Measurements from ENCODE around the gene WAPL.

DNA sequence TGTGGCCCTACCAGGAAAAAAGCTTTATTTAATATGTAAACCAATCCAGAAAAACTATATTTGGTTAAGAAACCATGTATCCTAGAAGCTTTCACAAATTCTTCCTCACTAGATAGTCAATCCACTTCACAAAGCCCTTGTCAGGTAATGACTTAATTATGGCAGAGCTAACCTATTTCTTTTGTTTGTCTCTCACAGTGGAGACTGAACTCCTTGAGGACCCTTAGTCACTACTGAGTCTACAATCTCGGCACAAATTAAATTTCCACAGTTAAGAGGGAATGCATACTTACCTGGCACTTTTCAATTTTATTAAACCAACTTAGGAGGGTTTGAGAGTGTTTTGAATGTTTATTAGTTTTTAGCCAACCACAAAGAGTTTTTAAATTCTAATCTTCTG, 23.0 kb downstream of the WAPL start:
- TF ChIP-seq, protein P1, sequence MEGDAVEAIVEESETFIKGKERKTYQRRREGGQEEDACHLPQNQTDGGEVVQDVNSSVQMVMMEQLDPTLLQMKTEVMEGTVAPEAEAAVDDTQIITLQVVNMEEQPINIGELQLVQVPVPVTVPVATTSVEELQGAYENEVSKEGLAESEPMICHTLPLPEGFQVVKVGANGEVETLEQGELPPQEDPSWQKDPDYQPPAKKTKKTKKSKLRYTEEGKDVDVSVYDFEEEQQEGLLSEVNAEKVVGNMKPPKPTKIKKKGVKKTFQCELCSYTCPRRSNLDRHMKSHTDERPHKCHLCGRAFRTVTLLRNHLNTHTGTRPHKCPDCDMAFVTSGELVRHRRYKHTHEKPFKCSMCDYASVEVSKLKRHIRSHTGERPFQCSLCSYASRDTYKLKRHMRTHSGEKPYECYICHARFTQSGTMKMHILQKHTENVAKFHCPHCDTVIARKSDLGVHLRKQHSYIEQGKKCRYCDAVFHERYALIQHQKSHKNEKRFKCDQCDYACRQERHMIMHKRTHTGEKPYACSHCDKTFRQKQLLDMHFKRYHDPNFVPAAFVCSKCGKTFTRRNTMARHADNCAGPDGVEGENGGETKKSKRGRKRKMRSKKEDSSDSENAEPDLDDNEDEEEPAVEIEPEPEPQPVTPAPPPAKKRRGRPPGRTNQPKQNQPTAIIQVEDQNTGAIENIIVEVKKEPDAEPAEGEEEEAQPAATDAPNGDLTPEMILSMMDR (IDR thresholded peaks at IDR 0.05): no peak
- no peak for TF ChIP-seq RCOR1 (IDR thresholded peaks at IDR 0.05; ENCODE audit: low read length)
- no peak for TF ChIP-seq FOXM1 (IDR thresholded peaks at IDR 0.05; ENCODE audit: low read depth)
- TF ChIP-seq RAD21 (IDR thresholded peaks at IDR 0.05; ENCODE audit: low read length): no peak
- TF ChIP-seq YY1 (IDR thresholded peaks at IDR 0.05; ENCODE audit: low read depth): no peak
- no peak for TF ChIP-seq EP300 (IDR thresholded peaks at IDR 0.05; ENCODE audit: borderline replicate concordance in 1 of 2, low read depth in 1 of 2, low read length in 1 of 2)
- TF ChIP-seq, protein P2, sequence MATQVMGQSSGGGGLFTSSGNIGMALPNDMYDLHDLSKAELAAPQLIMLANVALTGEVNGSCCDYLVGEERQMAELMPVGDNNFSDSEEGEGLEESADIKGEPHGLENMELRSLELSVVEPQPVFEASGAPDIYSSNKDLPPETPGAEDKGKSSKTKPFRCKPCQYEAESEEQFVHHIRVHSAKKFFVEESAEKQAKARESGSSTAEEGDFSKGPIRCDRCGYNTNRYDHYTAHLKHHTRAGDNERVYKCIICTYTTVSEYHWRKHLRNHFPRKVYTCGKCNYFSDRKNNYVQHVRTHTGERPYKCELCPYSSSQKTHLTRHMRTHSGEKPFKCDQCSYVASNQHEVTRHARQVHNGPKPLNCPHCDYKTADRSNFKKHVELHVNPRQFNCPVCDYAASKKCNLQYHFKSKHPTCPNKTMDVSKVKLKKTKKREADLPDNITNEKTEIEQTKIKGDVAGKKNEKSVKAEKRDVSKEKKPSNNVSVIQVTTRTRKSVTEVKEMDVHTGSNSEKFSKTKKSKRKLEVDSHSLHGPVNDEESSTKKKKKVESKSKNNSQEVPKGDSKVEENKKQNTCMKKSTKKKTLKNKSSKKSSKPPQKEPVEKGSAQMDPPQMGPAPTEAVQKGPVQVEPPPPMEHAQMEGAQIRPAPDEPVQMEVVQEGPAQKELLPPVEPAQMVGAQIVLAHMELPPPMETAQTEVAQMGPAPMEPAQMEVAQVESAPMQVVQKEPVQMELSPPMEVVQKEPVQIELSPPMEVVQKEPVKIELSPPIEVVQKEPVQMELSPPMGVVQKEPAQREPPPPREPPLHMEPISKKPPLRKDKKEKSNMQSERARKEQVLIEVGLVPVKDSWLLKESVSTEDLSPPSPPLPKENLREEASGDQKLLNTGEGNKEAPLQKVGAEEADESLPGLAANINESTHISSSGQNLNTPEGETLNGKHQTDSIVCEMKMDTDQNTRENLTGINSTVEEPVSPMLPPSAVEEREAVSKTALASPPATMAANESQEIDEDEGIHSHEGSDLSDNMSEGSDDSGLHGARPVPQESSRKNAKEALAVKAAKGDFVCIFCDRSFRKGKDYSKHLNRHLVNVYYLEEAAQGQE (IDR thresholded peaks at IDR 0.05; ENCODE audit: low read depth, low read length): no peak
- no peak for TF ChIP-seq FOXJ3 (CRISPR knock-in tag; IDR thresholded peaks at IDR 0.05)
- no peak for TF ChIP-seq FOSL2 (IDR thresholded peaks at IDR 0.05; ENCODE audit: borderline replicate concordance, low read depth)
- no peak for TF ChIP-seq SMC3 (IDR thresholded peaks at IDR 0.05; ENCODE audit: low read depth, low read length)
- TF ChIP-seq MXI1 (IDR thresholded peaks at IDR 0.05; ENCODE audit: low read depth, low read length): no peak
- TF ChIP-seq, protein P3, sequence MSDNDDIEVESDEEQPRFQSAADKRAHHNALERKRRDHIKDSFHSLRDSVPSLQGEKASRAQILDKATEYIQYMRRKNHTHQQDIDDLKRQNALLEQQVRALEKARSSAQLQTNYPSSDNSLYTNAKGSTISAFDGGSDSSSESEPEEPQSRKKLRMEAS (IDR thresholded peaks at IDR 0.05; ENCODE audit: low read depth): no peak
- TF ChIP-seq TAF1 (IDR thresholded peaks at IDR 0.05; ENCODE audit: borderline replicate concordance, low read depth, low read length): no peak
